PC-3 (cell line): ENCODE results near the gene TEAD1. TPM values are rescaled to one million over a fixed set of nuclear protein-coding genes. Genes with fewer than 3 reads are reported as not detected.

Source experiments
- ATAC-seq: fragments of 200-7000 bp; cut with Tn5 transposase; 2 replicates; pipeline ENCODE4 v1.9.1; 2020; ENCODE audit warnings: mild to moderate bottlenecking, moderate library complexity
- BruUV-seq: library from RNA; stranded (reverse); fragments of 400-500 nt; replicated peaks from 2 replicates; lab custom pipeline; 2021; lab: Mats Ljungman, UMichigan
- CTCF ChIA-PET: fragments of 300-600 bp; sonication (Branson Sonifier 250); formaldehyde crosslinking; loops from one replicate; lab custom pipeline; 2022; ENCODE audit warnings: antibody characterized with exemption; lab: Charles Lee
- POLR2A ChIA-PET: fragments of 300-600 bp; sonication (Branson Sonifier 250); formaldehyde crosslinking; loops from one replicate; lab custom pipeline; 2022; ENCODE audit warnings: antibody characterized with exemption; ENCODE audit not compliant: unreplicated experiment; lab: Charles Lee
- DNase-seq: peaks from one replicate; pipeline ENCODE4 v3.0.0-alpha.2; 2015
- H2AFZ ChIP-seq: fragments of 300-600 bp; sonication (generic); 2 replicates; pipeline ENCODE4 v1.6.0; 2016; ENCODE audit warnings: antibody characterized with exemption, low read length
- H3F3A ChIP-seq: fragments of 300-600 bp; sonication (generic); one replicate; pipeline ENCODE4 v1.6.0; 2017; ENCODE audit warnings: antibody characterized with exemption, low read length, control low read depth, mild to moderate bottlenecking; ENCODE audit not compliant: unreplicated experiment
- H3K27ac ChIP-seq: fragments of 300-600 bp; sonication (generic); 2 replicates; pipeline ENCODE4 v1.5.1; 2016; ENCODE audit warnings: mild to moderate bottlenecking, low read length
- H3K27me3 ChIP-seq: fragments of 300-600 bp; sonication (generic); 2 replicates; pipeline ENCODE4 v1.6.1; 2016; ENCODE audit warnings: low read length, mixed read lengths
- H3K36me3 ChIP-seq: fragments of 300-600 bp; sonication (generic); 2 replicates; pipeline ENCODE4 v1.6.1; 2016; ENCODE audit warnings: low read depth, mixed run types, low read length, mixed read lengths
- H3K4me1 ChIP-seq: fragments of 300-600 bp; sonication (generic); 2 replicates; pipeline ENCODE4 v1.5.1; 2016; ENCODE audit warnings: low read length; ENCODE audit not compliant: insufficient read depth
- H3K4me2 ChIP-seq: fragments of 300-600 bp; sonication (generic); 2 replicates; pipeline ENCODE4 v1.6.0; 2016; ENCODE audit warnings: low read length
- H3K4me3 ChIP-seq: fragments of 300-600 bp; sonication (generic); 2 replicates; pipeline ENCODE4 v1.5.1; 2016; ENCODE audit warnings: mild to moderate bottlenecking, low read length, mixed read lengths
- H3K79me2 ChIP-seq: fragments of 300-600 bp; sonication (generic); 2 replicates; pipeline ENCODE4 v1.6.1; 2017; ENCODE audit warnings: low read length, mixed read lengths
- H3K9ac ChIP-seq: fragments of 300-600 bp; sonication (generic); 2 replicates; pipeline ENCODE4 v1.6.0; 2016; ENCODE audit warnings: mild to moderate bottlenecking, low read length
- H3K9me2 ChIP-seq: fragments of 300-600 bp; sonication (generic); replicated peaks from 2 replicates; pipeline ENCODE4 v1.6.1; 2016; ENCODE audit warnings: mixed run types, low read length, mixed read lengths
- H3K9me3 ChIP-seq: fragments of 300-600 bp; sonication (generic); 2 replicates; pipeline ENCODE4 v1.6.1; 2016; ENCODE audit warnings: low read length, mixed read lengths
- H4K20me1 ChIP-seq: fragments of 300-600 bp; sonication (generic); 2 replicates; pipeline ENCODE4 v1.6.1; 2016; ENCODE audit warnings: low read length, mixed read lengths
- EZH2 ChIP-seq: fragments of 300-600 bp; sonication (generic); IDR thresholded peaks from one replicate; pipeline ENCODE4 v1.6.1; 2017; ENCODE audit warnings: antibody characterized with exemption, mild to moderate bottlenecking, low read length; ENCODE audit not compliant: unreplicated experiment
- EZH2phosphoT487 ChIP-seq: fragments of 300-600 bp; sonication (generic); IDR thresholded peaks from 2 replicates; pipeline ENCODE4 v1.6.1; 2018; ENCODE audit warnings: mild to moderate bottlenecking, antibody characterized with exemption, low read length, borderline replicate concordance
- intact Hi-C: fragments of 100-400 bp; cut with micrococcal nuclease; formaldehyde crosslinking; loops from 2 replicates; pipeline ENCODE4 v1.9.0; 2023
- total RNA-seq: library from RNA; depleted of rRNA; stranded (reverse); fragments of >200 nt; gene quantifications from 2 replicates; pipeline ENCODE4 v1.2.3, GENCODE V29; 2014
- TF ChIP-seq, protein P1 (sequence below): fragments of 300-600 bp; sonication (generic); conservative IDR thresholded peaks from 2 replicates; pipeline ENCODE4 v1.5.1; 2017; ENCODE audit warnings: antibody characterized with exemption, low read depth, mild to moderate bottlenecking, low read length

The TEAD1 gene
- total RNA-seq, 1 experiment from 2014 or later: 70.2 TPM

DNA sequence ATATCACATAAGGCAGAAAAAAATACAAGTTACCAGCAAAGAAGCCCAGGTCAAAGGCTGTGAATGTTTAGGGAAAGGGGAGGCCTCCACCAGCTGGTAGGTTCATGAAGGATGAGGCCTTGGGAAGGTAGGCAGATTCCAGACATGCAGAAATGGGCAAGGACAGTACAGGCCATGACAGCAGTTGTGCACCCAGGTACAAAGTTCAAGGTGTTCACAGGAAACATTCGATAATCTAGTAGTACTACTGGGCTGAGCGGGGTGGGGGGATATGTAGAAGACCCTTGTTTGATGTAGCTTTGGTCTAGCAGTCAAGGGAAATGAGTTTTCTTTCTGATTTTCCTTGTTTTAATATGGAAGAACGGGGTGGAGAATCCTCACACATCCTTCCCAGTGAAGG lies 182.1 kb downstream of the TEAD1 start:
- Histone ChIP-seq H3K27ac (no peak overlapping the region), H3K4me1 (peaks cover 8% of the 10 kb centered on the region; the same call in 1 of the 2 replicates), H2AFZ (no peak overlapping the region), H3K9me2 (no peaks in the 10 kb centered on the region), H3F3A (no peaks in the 10 kb centered on the region), H3K36me3 (no peaks in the 10 kb centered on the region), H4K20me1 (0 out of 2 replicates have a peak, but pooled peaks cover 4% of the 10 kb centered on the region), H3K9me3 (no peaks in the 10 kb centered on the region), H3K9ac (no peak overlapping the region), H3K4me2 (no peak overlapping the region), H3K27me3 (no peaks in the 10 kb centered on the region), H3K4me3 (no peak overlapping the region), H3K79me2 (peaks cover 34% of the 10 kb centered on the region)
- intact Hi-C loops: no loop called here
- no peak for ATAC-seq
- BruUV-seq: no TSS peak
- TF ChIP-seq EZH2phosphoT487 (no peak), EZH2 (no peak)
- TF ChIP-seq, protein P1, sequence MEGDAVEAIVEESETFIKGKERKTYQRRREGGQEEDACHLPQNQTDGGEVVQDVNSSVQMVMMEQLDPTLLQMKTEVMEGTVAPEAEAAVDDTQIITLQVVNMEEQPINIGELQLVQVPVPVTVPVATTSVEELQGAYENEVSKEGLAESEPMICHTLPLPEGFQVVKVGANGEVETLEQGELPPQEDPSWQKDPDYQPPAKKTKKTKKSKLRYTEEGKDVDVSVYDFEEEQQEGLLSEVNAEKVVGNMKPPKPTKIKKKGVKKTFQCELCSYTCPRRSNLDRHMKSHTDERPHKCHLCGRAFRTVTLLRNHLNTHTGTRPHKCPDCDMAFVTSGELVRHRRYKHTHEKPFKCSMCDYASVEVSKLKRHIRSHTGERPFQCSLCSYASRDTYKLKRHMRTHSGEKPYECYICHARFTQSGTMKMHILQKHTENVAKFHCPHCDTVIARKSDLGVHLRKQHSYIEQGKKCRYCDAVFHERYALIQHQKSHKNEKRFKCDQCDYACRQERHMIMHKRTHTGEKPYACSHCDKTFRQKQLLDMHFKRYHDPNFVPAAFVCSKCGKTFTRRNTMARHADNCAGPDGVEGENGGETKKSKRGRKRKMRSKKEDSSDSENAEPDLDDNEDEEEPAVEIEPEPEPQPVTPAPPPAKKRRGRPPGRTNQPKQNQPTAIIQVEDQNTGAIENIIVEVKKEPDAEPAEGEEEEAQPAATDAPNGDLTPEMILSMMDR: no peak
- POLR2A ChIA-PET: no interaction called here
- CTCF ChIA-PET: no interaction called here
- DNase-seq: no peak

DNA sequence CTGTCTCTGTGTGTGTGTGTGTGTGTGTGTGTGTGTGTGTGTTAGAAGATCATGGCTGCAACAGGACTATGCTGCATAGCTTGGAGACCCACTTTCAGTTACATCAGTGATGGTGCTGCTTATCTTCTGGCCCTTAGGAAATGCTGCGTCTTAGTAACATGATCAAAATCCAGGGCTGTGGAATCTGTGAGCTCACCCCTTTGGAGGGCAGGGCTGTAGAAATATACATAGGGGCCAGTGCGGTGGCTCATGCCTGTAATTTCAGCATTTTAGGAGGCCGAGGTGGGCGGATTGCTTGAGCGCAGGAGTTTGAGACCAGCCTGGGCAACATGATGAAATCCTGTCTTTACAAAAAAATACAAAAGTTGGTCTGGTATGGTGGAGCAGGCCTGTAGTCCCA lies 183.4 kb downstream of the TEAD1 start:
- intact Hi-C loops: no loop called here
- DNase-seq (no peak), ATAC-seq (no peak)
- no peaks in the 10 kb centered on the region for H3K27me3 ChIP-seq
- H3K36me3 ChIP-seq: no peaks in the 10 kb centered on the region
- no peak overlapping the region for H3K9ac ChIP-seq
- ChIA-PET POLR2A (no interaction called here), CTCF (no interaction called here)
- no peak overlapping the region for H3K4me2 ChIP-seq
- H3K9me2 ChIP-seq: no peaks in the 10 kb centered on the region
- TF ChIP-seq EZH2phosphoT487 (no peak), EZH2 (no peak)
- TF ChIP-seq, protein P1: no peak
- no peak overlapping the region for H2AFZ ChIP-seq
- 0 out of 2 replicates have a peak, but pooled peaks cover 4% of the 10 kb centered on the region for H4K20me1 ChIP-seq
- peaks cover 35% of the 10 kb centered on the region for H3K79me2 ChIP-seq
- no peak overlapping the region for H3K4me3 ChIP-seq
- no peaks in the 10 kb centered on the region for H3K9me3 ChIP-seq
- no peak overlapping the region for H3K27ac ChIP-seq
- no peaks in the 10 kb centered on the region for H3K4me1 ChIP-seq
- no TSS peak for BruUV-seq
- H3F3A ChIP-seq: no peaks in the 10 kb centered on the region

DNA sequence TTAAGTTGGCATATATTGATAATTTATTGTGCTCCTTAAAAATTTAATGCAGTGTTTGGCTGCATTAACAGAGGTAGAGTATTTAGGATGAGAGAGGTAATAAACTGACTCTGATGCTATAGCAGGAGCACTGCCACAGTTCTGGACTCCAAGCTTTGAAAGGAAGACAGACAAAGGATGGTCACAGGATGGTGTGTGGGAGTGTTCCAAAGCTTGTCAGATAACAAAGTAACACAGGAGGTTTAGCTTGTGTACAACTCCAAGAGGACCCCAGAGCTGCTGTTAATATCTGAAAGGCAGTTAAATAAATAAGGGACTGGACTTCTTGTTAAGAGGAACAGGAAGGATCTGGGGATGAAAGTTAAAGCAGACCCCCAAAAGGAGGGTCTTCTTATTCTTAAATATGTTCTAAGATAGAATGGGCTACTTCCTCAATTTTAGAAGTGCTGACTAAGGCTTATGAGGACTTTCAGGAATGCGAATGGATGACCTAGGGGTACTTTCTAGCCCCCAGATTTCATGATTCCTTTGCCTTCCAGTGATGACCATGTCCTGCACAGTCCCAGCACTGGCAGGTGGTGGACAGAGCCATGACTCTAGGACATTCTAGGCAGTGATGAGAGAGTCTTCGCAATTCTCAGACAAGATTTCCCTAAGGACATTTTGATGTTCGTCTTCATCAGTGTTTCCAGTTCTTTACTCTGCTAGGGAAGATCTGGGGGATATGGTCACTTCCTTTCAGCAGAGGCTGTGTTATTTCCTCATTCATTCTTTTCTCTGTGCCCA lies 185.8 kb downstream of the TEAD1 start:
- CTCF ChIA-PET: no interaction called here
- Histone ChIP-seq H3K9me2 (no peaks in the 10 kb centered on the region), H3K9me3 (no peaks in the 10 kb centered on the region), H4K20me1 (0 out of 2 replicates have a peak, but pooled peaks cover 4% of the 10 kb centered on the region), H3K79me2 (peaks cover 17% of the 10 kb centered on the region), H3K27ac (no peak overlapping the region), H3K36me3 (0 out of 2 replicates have a peak, but pooled peaks cover 2% of the 10 kb centered on the region), H3K4me3 (no peak overlapping the region), H3F3A (no peaks in the 10 kb centered on the region), H3K4me1 (no peaks in the 10 kb centered on the region), H2AFZ (no peak overlapping the region), H3K9ac (no peak overlapping the region), H3K27me3 (no peaks in the 10 kb centered on the region), H3K4me2 (no peak overlapping the region)
- DNase-seq: no peak
- ATAC-seq: no peak
- POLR2A ChIA-PET: no interaction called here
- BruUV-seq: no TSS peak
- intact Hi-C loops: no loop called here
- TF ChIP-seq EZH2 (no peak), EZH2phosphoT487 (no peak)
- TF ChIP-seq, protein P1: no peak
